HCEC 1CT (cell line): Measurements from ENCODE around the gene FASTKD1.

Experiments used
- DNase-seq: peaks from one replicate; pipeline ENCODE4 v3.0.0-alpha.2; 2017

FASTKD1 gene

GRCh38 chr2:169504651-169505050 lies 69.0 kb downstream of the FASTKD1 start:
- DNase-seq: no peak

GRCh38 chr2:169495310-169495928 lies 78.2 kb downstream of the FASTKD1 start:
- no peak for DNase-seq

- no peak for DNase-seq
Observed at GRCh38 chr2:169493360-169493759, 80.3 kb downstream of the FASTKD1 start.

- DNase-seq: no peak
Observed at GRCh38 chr2:169491378-169491777, 82.3 kb downstream of the FASTKD1 start.

- DNase-seq: no peak
Observed at GRCh38 chr2:169490834-169491233, 82.8 kb downstream of the FASTKD1 start.

- DNase-seq: no peak
Observed at GRCh38 chr2:169486487-169486886, 87.2 kb downstream of the FASTKD1 start.

GRCh38 chr2:169485650-169486138 lies 88.0 kb downstream of the FASTKD1 start:
- no peak for DNase-seq

GRCh38 chr2:169480079-169480465 lies 93.6 kb downstream of the FASTKD1 start:
- no peak for DNase-seq
